Measurements from ENCODE around the gene STXBP6. TPM values are rescaled to one million over a fixed set of nuclear protein-coding genes. Genes with fewer than 3 reads are reported as not detected.
A peak's percentile ranks its signal among the peaks of the same experiment; 100 is the strongest.
"Not testable (repeated sequence)": the region's sequence is repeated elsewhere in the genome, so short reads cannot be mapped to it uniquely, and the experiment has no call there.

STXBP6 gene
- total RNA-seq, 2 donors from 2014 or later: 20.1 to 28.3 TPM

GRCh38 chr14:24808412-24808811 lies 241.5 kb downstream of the STXBP6 start:
- peak overlapping the region in 2 of 4 donors; percentile 2 to 15 for H3K27ac ChIP-seq
- no peaks in the 10 kb centered on the region for H3K36me3 ChIP-seq (replicated peaks in 1 of 2; ENCODE audit: insufficient read depth in 1 of 2, low read depth in 2 of 2)
- ATAC-seq (no peak), DNase-seq (no peak)
- H3K9me3 ChIP-seq: no peaks in the 10 kb centered on the region
- TF ChIP-seq CTCF (IDR thresholded peaks at IDR 0.05) (no peak), POLR2A (IDR thresholded peaks at IDR 0.05) (no peak)
- no peaks in the 10 kb centered on the region for H3K27me3 ChIP-seq
- 83 to 91% methylated on average over 6 of the region's 6 CpGs for WGBS, 2 donors
- peaks cover 45% of the 10 kb centered on the region for H3K4me1 ChIP-seq
- no peak overlapping the region for H3K4me3 ChIP-seq
- intact Hi-C loops (cut with DNase I): loop anchor here (10.0 kb wide), 1 partner anchor 236 kb away; no protein-coding TSS in a partner anchor

- intact Hi-C loops (cut with DNase I): loop anchor here (10.0 kb wide), 1 partner anchor 239 kb away; no protein-coding TSS in a partner anchor
- Histone ChIP-seq H3K36me3 (replicated peaks in 1 of 2; ENCODE audit: insufficient read depth in 1 of 2, low read depth in 2 of 2) (no peaks in the 10 kb centered on the region), H3K27me3 (no peaks in the 10 kb centered on the region), H3K27ac (peak overlapping the region in 1 of 4 donors; percentile 11), H3K4me1 (peaks cover 38% of the 10 kb centered on the region), H3K9me3 (no peaks in the 10 kb centered on the region), H3K4me3 (no peak overlapping the region)
- TF ChIP-seq CTCF (IDR thresholded peaks at IDR 0.05) (peak; percentile 78 to 93 (median 91)), POLR2A (IDR thresholded peaks at IDR 0.05) (no peak)
- 26 to 31% methylated on average over 9 of the region's 9 CpGs for WGBS, 2 donors
- peak; percentile 84 to 91 (median 86) for DNase-seq
- ATAC-seq: peak; percentile 86
Observed at GRCh38 chr14:24806061-24806678, 243.8 kb downstream of the STXBP6 start.

- peaks cover 29% of the 10 kb centered on the region for H3K4me1 ChIP-seq
- no peak overlapping the region for H3K4me3 ChIP-seq
- no peak for DNase-seq
- no peak overlapping the region for H3K27ac ChIP-seq
- ATAC-seq: no peak
- TF ChIP-seq POLR2A (IDR thresholded peaks at IDR 0.05): no peak
- H3K27me3 ChIP-seq: no peaks in the 10 kb centered on the region
- WGBS, 2 donors: 49 to 52% methylated on average over 3 of the region's 3 CpGs
- H3K36me3 ChIP-seq (replicated peaks in 1 of 2; ENCODE audit: insufficient read depth in 1 of 2, low read depth in 2 of 2): no peaks in the 10 kb centered on the region
- no peaks in the 10 kb centered on the region for H3K9me3 ChIP-seq
- intact Hi-C loops (cut with DNase I): loop anchor here (5.0 to 10.0 kb wide), 2 partner anchors 240 to 333 kb away; no protein-coding TSS in a partner anchor
Observed at GRCh38 chr14:24804552-24805212, 245.3 kb downstream of the STXBP6 start.

GRCh38 chr14:24803933-24804494 lies 245.9 kb downstream of the STXBP6 start:
- DNase-seq (no peak), ATAC-seq (no peak)
- peaks cover 23% of the 10 kb centered on the region for H3K4me1 ChIP-seq
- no peaks in the 10 kb centered on the region for H3K27me3 ChIP-seq
- TF ChIP-seq CTCF (IDR thresholded peaks at IDR 0.05): no peak
- no peak for TF ChIP-seq POLR2A (IDR thresholded peaks at IDR 0.05)
- H3K4me3 ChIP-seq: no peak overlapping the region
- no peaks in the 10 kb centered on the region for H3K9me3 ChIP-seq
- intact Hi-C loops (cut with DNase I): loop anchor here (5.0 to 10.0 kb wide), 2 partner anchors 241 to 333 kb away; no protein-coding TSS in a partner anchor
- WGBS, 2 donors: 86 to 87% methylated on average over 9 to 10 of the region's 10 CpGs
- no peaks in the 10 kb centered on the region for H3K36me3 ChIP-seq (replicated peaks in 1 of 2; ENCODE audit: insufficient read depth in 1 of 2, low read depth in 2 of 2)
- no peak overlapping the region for H3K27ac ChIP-seq

- not testable (repeated sequence) for DNase-seq; H3K36me3 ChIP-seq (replicated peaks in 1 of 2; ENCODE audit: insufficient read depth in 1 of 2, low read depth in 2 of 2); ATAC-seq; H3K4me3 ChIP-seq; H3K9me3 ChIP-seq; H3K27me3 ChIP-seq; H3K27ac ChIP-seq
- WGBS, 2 donors: 90 to 92% methylated on average over 10 of the region's 10 CpGs
- H3K4me1 ChIP-seq: peaks cover 17% of the 10 kb centered on the region
- intact Hi-C loops (cut with DNase I): loop anchor here (5.0 to 10.0 kb wide), 2 partner anchors 241 to 334 kb away; no protein-coding TSS in a partner anchor
Observed at GRCh38 chr14:24803426-24803825, 246.5 kb downstream of the STXBP6 start.

All from body of pancreas (tissue), 4 donors.